ENCODE results near the gene MGAT3. TPM values are rescaled to one million over a fixed set of nuclear protein-coding genes. Genes with fewer than 3 reads are reported as not detected.

The MGAT3 gene
- total RNA-seq, 1 donor from 2014 or later: 0.11 TPM

DNA sequence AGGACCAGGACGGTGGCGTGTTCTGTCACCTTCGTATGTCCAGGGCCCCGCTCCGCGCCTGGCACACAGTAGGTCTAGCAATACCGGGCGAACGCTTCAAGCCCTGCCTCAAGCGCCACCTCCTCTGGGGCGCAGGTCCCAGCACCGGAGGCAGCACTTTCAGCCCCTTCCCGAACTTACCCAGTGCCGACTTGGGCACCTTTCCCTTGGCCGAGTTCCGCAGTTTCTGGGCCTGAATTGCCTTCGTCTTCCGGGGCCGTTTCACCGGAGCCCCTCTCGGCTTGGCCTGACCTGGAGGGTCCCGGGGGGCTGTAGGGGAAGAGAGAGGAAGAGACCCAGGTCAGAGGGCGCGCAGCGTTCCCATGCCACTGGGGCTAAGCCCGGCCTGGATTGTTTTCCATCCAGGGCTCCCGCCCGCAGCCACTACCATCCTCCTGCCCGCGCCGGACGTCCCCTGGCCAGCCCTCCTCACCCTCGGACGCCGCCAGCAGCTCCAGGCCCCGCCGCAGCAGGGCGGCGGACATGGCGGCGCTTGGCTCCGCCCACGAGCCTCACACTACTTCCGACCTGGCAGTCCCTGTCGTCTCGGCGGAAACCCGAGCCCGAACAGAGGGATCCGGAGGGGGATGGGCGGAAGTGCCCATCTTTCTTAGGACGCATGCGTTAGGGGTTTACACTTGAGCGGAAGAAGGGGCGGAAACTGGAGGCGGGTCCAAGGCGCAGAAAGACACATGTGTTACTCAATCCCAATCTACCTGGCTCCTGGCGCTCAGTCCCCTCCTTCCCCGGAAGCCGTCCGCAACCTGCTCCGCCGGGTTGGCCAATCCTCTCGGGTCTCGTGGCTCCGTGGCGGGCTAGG, 75.6 kb downstream of the MGAT3 start, which contains the start of gene RPS19BP1:
RPS19BP1 (minus strand) TSS at position 534 of the 859 bp plus-strand sequence; CDS start at position 524, 10 bp downstream.
- H3K27ac Mint-ChIP-seq: peak within 1 kb of the TSS; percentile 90
- peak within 1 kb of the TSS; percentile 96 for H3K4me3 Mint-ChIP-seq (ENCODE audit: low read depth)

DNA sequence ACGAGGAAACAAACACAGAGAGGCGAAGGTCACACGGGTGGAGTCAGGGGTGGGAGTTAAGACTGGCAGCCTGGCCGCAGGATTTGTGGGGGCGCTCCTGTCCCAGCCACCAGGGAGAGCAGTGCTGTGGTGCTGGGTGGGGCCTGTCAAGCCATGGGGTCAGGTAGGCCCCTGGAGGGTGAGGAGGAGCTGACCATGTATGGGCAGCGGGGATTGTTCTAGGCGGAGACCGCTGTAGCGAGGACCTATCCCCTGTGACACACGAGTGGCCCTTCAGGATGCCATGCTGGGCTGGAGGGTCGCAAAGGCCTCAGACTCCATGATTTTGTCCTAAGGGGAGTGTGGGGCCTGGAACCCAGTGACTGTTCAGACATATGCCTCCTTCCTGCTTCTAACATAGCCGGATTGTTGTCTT, 77.3 kb downstream of the MGAT3 start:
- no peak overlapping the region for H3K4me3 Mint-ChIP-seq (ENCODE audit: low read depth)
- no peaks in the 10 kb centered on the region for H3K27me3 Mint-ChIP-seq (ENCODE audit: low read depth)
- H3K9me3 Mint-ChIP-seq: no peaks in the 10 kb centered on the region
- intact Hi-C loops (cut with micrococcal nuclease): loop anchor here (5.0 kb wide), 3 partner anchors 398 to 1418 kb away; partner anchors contain the start of genes RBX1 and TNRC6B
- H3K4me1 Mint-ChIP-seq (ENCODE audit: low read depth): peaks cover 36% of the 10 kb centered on the region
- peaks cover 35% of the 10 kb centered on the region for H3K36me3 Mint-ChIP-seq (ENCODE audit: low read depth)
- no peak for DNase-seq (ENCODE audit: low spot score)
- H3K27ac Mint-ChIP-seq: no peak overlapping the region

More for the DNA sequence above, 75.6 kb downstream of the MGAT3 start, which contains the start of gene RPS19BP1:
- no peaks in the 10 kb centered on the region for H3K9me3 Mint-ChIP-seq
- intact Hi-C loops (cut with micrococcal nuclease): loop anchor here (1.0 to 5.0 kb wide), 8 partner anchors 12 to 1420 kb away; partner anchors contain the start of genes ADSL, ATF4, MIEF1 and RBX1
- peaks cover 52% of the 10 kb centered on the region for H3K36me3 Mint-ChIP-seq (ENCODE audit: low read depth)
- H3K27me3 Mint-ChIP-seq (ENCODE audit: low read depth): no peaks in the 10 kb centered on the region
- peaks cover 44% of the 10 kb centered on the region for H3K4me1 Mint-ChIP-seq (ENCODE audit: low read depth)
- peak; percentile 99 for DNase-seq (ENCODE audit: low spot score)

DNA sequence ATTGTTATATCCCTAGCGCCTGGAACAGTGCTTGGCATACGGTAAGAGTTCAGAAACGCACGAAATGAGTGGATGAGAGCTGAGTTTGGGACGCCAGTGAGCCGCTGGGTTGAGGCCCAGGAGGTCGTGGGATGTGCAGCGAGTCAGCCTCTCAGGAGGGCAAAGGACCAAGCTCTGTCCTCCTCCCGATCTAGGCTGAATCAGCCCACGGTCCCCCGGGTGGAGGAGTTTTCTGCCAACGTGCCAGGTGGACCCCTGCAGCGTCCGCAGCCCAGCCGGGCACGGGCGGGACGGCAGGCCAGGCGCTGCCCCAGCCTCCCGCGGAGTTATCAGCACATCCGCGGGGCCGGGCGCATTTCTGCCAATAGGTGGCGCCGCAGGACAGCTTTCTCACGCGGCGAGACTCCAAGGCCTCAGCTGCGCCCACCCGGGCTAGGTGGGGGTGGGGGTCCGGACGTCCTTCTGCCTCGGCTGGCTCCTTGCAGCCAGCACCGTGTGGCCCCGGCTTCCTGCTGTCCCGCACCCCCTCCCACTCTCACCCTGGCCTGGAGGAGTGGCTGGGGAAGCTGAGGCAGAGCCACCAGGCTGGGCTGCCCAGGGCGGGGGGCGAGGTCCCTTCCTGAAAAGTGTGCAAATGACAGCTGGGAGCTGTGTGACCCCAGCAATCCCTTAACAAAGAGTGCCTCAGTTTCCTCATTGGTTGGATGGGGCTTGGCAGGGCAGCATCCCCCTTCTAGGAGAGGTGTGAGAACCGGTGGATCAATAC, 78.0 kb downstream of the MGAT3 start:
- intact Hi-C loops (cut with micrococcal nuclease): loop anchor here (5.0 kb wide), 3 partner anchors 398 to 1418 kb away; partner anchors contain the start of genes RBX1 and TNRC6B
- Mint-ChIP-seq H3K4me3 (ENCODE audit: low read depth) (no peak overlapping the region), H3K9me3 (no peaks in the 10 kb centered on the region), H3K27ac (no peak overlapping the region), H3K36me3 (ENCODE audit: low read depth) (peaks cover 28% of the 10 kb centered on the region), H3K4me1 (ENCODE audit: low read depth) (peaks cover 30% of the 10 kb centered on the region), H3K27me3 (ENCODE audit: low read depth) (no peaks in the 10 kb centered on the region)
- peak; percentile 62 for DNase-seq (ENCODE audit: low spot score)

DNA sequence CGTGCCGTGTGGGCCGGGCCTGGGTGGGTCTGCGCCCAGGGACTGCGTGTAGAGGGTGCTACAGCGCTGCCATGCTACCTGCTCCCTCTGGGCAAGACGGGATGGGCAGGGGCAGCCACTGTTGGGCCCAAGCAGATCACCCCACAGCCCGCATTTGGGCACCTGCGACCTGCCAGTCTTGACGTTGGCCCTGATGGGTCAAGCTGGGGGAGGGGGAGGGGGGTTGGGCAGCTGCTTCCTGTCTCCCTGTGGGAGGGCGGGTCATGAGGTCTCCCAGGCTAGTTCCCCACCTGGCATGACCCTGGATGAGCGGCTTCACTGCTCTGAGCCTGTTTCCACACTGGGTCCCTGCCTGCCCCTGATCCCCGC, 78.5 kb downstream of the MGAT3 start:
- intact Hi-C loops (cut with micrococcal nuclease): no loop called here
- H3K4me3 Mint-ChIP-seq (ENCODE audit: low read depth): no peak overlapping the region

DNA sequence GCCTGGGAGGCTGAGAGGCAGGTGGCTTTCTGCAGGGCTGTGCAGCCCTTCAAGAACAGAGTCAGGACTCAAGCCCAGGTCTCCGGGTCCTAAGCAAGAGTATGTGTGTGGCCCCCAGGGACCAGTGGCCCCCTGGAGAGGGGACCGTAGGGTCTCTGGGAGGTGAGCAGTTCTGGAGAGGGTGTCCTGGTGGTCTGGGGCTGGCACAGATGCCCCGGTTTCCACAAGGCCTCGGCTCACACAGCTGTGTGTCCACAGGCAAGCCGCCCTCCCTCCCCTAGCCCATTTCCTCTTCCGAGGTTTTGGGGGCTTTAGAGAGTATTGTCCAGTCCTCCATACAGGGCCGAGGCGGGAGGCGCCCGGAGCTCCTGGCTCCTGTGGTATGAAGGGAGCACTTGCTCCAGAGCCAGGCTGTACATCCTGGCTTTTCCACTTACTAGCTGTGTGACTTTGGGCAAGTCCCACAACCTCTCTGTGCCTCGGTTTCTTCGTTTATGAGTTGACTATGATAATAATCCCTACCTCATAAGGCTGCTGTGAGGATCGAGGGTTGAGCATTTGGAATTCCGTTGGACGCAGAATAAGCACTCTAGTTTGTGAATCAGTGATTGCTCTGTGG, 79.1 kb downstream of the MGAT3 start:
- Mint-ChIP-seq H3K4me3 (ENCODE audit: low read depth) (no peak overlapping the region), H3K36me3 (ENCODE audit: low read depth) (peaks cover 17% of the 10 kb centered on the region), H3K27ac (no peak overlapping the region), H3K9me3 (no peaks in the 10 kb centered on the region), H3K27me3 (ENCODE audit: low read depth) (no peaks in the 10 kb centered on the region), H3K4me1 (ENCODE audit: low read depth) (peaks cover 19% of the 10 kb centered on the region)
- DNase-seq (ENCODE audit: low spot score): no peak
- intact Hi-C loops (cut with micrococcal nuclease): loop anchor here (1.0 kb wide), 1 partner anchor 18 kb away; no protein-coding TSS in a partner anchor

More for the DNA sequence above, 78.5 kb downstream of the MGAT3 start:
- Mint-ChIP-seq H3K27ac (no peak overlapping the region), H3K9me3 (no peaks in the 10 kb centered on the region), H3K36me3 (ENCODE audit: low read depth) (peaks cover 23% of the 10 kb centered on the region), H3K27me3 (ENCODE audit: low read depth) (no peaks in the 10 kb centered on the region), H3K4me1 (ENCODE audit: low read depth) (peaks cover 24% of the 10 kb centered on the region)
- DNase-seq (ENCODE audit: low spot score): no peak

DNA sequence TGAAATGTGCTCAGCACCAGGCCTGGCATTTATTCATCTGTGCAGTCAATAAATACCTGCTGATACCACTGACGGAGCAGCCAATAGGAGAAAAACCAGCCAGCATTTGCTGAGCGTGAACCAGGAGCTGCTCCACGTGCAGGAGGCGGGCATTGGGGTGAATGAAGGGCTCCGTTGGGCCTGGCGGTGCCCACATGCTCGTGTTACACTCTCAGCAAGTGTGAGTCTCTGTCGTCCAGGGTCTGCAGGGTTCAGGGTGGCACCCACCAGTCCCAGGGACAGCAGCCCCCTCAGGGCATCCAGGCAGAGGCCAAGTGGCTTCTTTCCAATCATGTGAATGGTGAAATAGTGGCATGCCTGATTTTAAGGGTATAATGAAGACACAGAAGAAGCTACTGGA, 79.9 kb downstream of the MGAT3 start:
- H3K4me3 Mint-ChIP-seq (ENCODE audit: low read depth): no peak overlapping the region
- intact Hi-C loops (cut with micrococcal nuclease): loop anchor here (1.0 kb wide), 1 partner anchor 18 kb away; no protein-coding TSS in a partner anchor
- peaks cover 9% of the 10 kb centered on the region for H3K36me3 Mint-ChIP-seq (ENCODE audit: low read depth)
- H3K27ac Mint-ChIP-seq: no peak overlapping the region
- H3K27me3 Mint-ChIP-seq (ENCODE audit: low read depth): peaks cover 2% of the 10 kb centered on the region
- H3K9me3 Mint-ChIP-seq: no peaks in the 10 kb centered on the region
- peaks cover 12% of the 10 kb centered on the region for H3K4me1 Mint-ChIP-seq (ENCODE audit: low read depth)
- no peak for DNase-seq (ENCODE audit: low spot score)

DNA sequence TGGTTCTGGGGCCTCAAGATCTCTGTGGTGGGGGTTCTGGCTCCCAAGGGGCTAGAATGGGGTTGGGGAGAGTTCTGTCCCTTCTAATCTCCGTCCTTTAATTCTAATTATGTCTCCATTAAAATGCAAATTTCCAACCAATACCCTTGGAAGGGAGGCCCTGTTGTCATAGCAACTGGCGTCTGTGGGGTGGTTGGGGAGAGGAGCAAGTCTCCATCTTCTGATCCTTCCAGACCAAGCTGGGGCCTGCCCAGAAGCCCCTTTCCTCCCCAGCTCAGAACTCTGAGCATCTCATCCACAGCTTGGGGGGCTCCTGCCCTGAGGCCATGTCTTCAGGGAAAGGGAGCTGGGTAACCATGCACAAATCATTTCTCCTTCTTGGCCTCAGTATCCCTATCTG, 81.2 kb downstream of the MGAT3 start:
- intact Hi-C loops (cut with micrococcal nuclease): no loop called here

More for the DNA sequence above, 81.2 kb downstream of the MGAT3 start:
- no peak for DNase-seq (ENCODE audit: low spot score)
- Mint-ChIP-seq H3K9me3 (no peaks in the 10 kb centered on the region), H3K27me3 (ENCODE audit: low read depth) (peaks cover 5% of the 10 kb centered on the region), H3K4me3 (ENCODE audit: low read depth) (no peak overlapping the region), H3K36me3 (ENCODE audit: low read depth) (no peaks in the 10 kb centered on the region), H3K4me1 (ENCODE audit: low read depth) (peaks cover 5% of the 10 kb centered on the region), H3K27ac (no peak overlapping the region)

Other genes with a start within 250 kb of the MGAT3 start
- 3.3 and 4.2 TPM in 2 replicates for gene PDGFB, start 212.0 kb upstream of the MGAT3 start, total RNA-seq
- 2,214 and 2,255 TPM in 2 replicates for gene RPL3, start 137.4 kb upstream of the MGAT3 start, total RNA-seq
- not detected in 2 replicates for gene SYNGR1, start 107.0 kb upstream of the MGAT3 start, total RNA-seq
- 25.4 and 25.8 TPM in 2 replicates for gene TAB1, start 57.2 kb upstream of the MGAT3 start, total RNA-seq
- gene MIEF1, start 45.3 kb downstream of the MGAT3 start, total RNA-seq: 46.9 and 47.5 TPM in 2 replicates
- 339 and 348 TPM in 2 replicates for gene ATF4, start 63.5 kb downstream of the MGAT3 start, total RNA-seq
- 76.9 and 78.4 TPM in 2 replicates for gene RPS19BP1, start 75.7 kb downstream of the MGAT3 start, total RNA-seq
- 0.09 TPM in 2 replicates for gene CACNA1I, start 113.7 kb downstream of the MGAT3 start, total RNA-seq